Panc1 (cell line): ENCODE data around the gene ABCA8. TPM values are rescaled to one million over a fixed set of nuclear protein-coding genes. Genes with fewer than 3 reads are reported as not detected.
"Not testable (repeated sequence)": the region's sequence is repeated elsewhere in the genome, so short reads cannot be mapped to it uniquely, and the experiment has no call there.

Source experiments
- ATAC-seq: fragments of 200-7000 bp; cut with Tn5 transposase; 2 replicates; pipeline ENCODE4 v1.9.1; 2020; ENCODE audit warnings: mild to moderate bottlenecking, moderate library complexity
- Bru-seq: library from RNA; stranded (reverse); fragments of 400-500 nt; gene quantifications from one replicate; lab custom pipeline; 2021; lab: Mats Ljungman, UMichigan
- BruChase-seq, 2 experiments: library from RNA; stranded (reverse); fragments of 400-500 nt; gene quantifications; one replicate each; lab custom pipeline; 2021; lab: Mats Ljungman, UMichigan
- BruUV-seq: library from RNA; stranded (reverse); fragments of 400-500 nt; replicated peaks from 2 replicates; lab custom pipeline; 2021; lab: Mats Ljungman, UMichigan
- CTCF ChIA-PET: fragments of 300-600 bp; sonication (Branson Sonifier 250); formaldehyde crosslinking; loops from one replicate; lab custom pipeline; 2022; ENCODE audit warnings: antibody characterized with exemption; lab: Charles Lee
- POLR2A ChIA-PET: fragments of 300-600 bp; sonication (Branson Sonifier 250); formaldehyde crosslinking; loops from one replicate; lab custom pipeline; 2022; ENCODE audit warnings: antibody characterized with exemption; lab: Charles Lee
- DNase-seq: peaks from one replicate; pipeline ENCODE4 v3.0.0-alpha.2; 2010; ENCODE audit warnings: low read depth, low spot score
- H3K27ac ChIP-seq: 2 replicates; pipeline ENCODE4 v1.5.1; 2011; ENCODE audit warnings: mild to moderate bottlenecking, low read length, inconsistent platforms
- H3K27me3 ChIP-seq: fragments of 200-500 bp; sonication (Bioruptor generic); 2 replicates; pipeline ENCODE4 v1.6.0; 2014; ENCODE audit warnings: low read length, inconsistent platforms; ENCODE audit not compliant: control insufficient read depth, insufficient read depth
- H3K36me3 ChIP-seq: fragments of 200-500 bp; sonication (Bioruptor generic); 2 replicates; pipeline ENCODE4 v1.5.1; 2014; ENCODE audit warnings: inconsistent platforms, mild to moderate bottlenecking, low read length, moderate library complexity; ENCODE audit not compliant: control insufficient read depth, insufficient read depth
- H3K4me1 ChIP-seq: 2 replicates; pipeline ENCODE4 v1.5.1; 2011; ENCODE audit warnings: inconsistent platforms, mild to moderate bottlenecking, low read length, moderate library complexity; ENCODE audit not compliant: control insufficient read depth, insufficient read depth
- H3K4me3 ChIP-seq, 2 experiments: 2 replicates each; pipeline ENCODE4 v1.5.1; 2011 to 2012; ENCODE audit warnings: low read depth in 2 of 2, low read length in 2 of 2, mild to moderate bottlenecking in 2 of 2, inconsistent platforms in 1 of 2, moderate library complexity in 1 of 2
- H3K9me3 ChIP-seq: fragments of 200-500 bp; sonication (Bioruptor generic); 2 replicates; pipeline ENCODE4 v1.5.1; 2014; ENCODE audit warnings: low read depth, mild to moderate bottlenecking, inconsistent platforms, low read length, moderate library complexity; ENCODE audit not compliant: control insufficient read depth, insufficient read depth
- CTCF ChIP-seq: fragments of 450-650 bp; IDR thresholded peaks from 2 replicates; pipeline ENCODE4 v1.5.1; 2017; ENCODE audit warnings: mild to moderate bottlenecking
- POLR2AphosphoS5 ChIP-seq: IDR thresholded peaks from 2 replicates; pipeline ENCODE4 v1.6.1; 2012; ENCODE audit warnings: mild to moderate bottlenecking, low read depth, low read length, moderate library complexity
- SIN3A ChIP-seq: IDR thresholded peaks from 2 replicates; pipeline ENCODE4 v1.6.1; 2012; ENCODE audit warnings: low read depth, mild to moderate bottlenecking, low read length, moderate library complexity, borderline replicate concordance; ENCODE audit not compliant: insufficient read depth
- TCF7L2 ChIP-seq: IDR thresholded peaks from 2 replicates; pipeline ENCODE4 v1.6.1; 2011; ENCODE audit warnings: mild to moderate bottlenecking, low read depth, low read length, inconsistent platforms
- in situ Hi-C: cut with HindIII; loops from 2 replicates; pipeline ENCODE4 v1.10.0; 2016; ENCODE audit warnings: low sequenced_read_pairs, low pct_unique_long_range_greater_than_20kb
- intact Hi-C: fragments of 100-400 bp; cut with micrococcal nuclease; formaldehyde crosslinking; loops from one replicate; pipeline ENCODE4 v1.10.0; 2022; ENCODE audit not compliant: unreplicated experiment
- long read RNA-seq: library from polyadenylated mRNA; unstranded; transcript quantifications from one replicate; pipeline ENCODE4 v2.0.0, GENCODE V29; 2021; ENCODE audit not compliant: unreplicated experiment
- polyA plus RNA-seq: library from polyadenylated mRNA; unstranded; fragments of >200 nt; gene quantifications from one replicate; pipeline ENCODE4 v1.2.1, GENCODE V29; 2012; ENCODE audit warnings: missing spikeins; ENCODE audit not compliant: insufficient read length
- total RNA-seq: library from RNA; stranded (reverse); gene quantifications from one replicate; pipeline ENCODE4 v1.2.1, GENCODE V29; 2021; ENCODE audit not compliant: unreplicated experiment
- TF ChIP-seq, protein P1 (sequence below), 2 experiments: IDR thresholded peaks; 2 replicates each; pipeline ENCODE4 v1.6.1; 2011 to 2012; ENCODE audit warnings: low read depth in 2 of 2, control low read depth in 1 of 2, low read length in 1 of 2, mild to moderate bottlenecking in 1 of 2, moderate library complexity in 1 of 2; ENCODE audit not compliant: insufficient read depth in 1 of 2

ABCA8 gene, protein sequence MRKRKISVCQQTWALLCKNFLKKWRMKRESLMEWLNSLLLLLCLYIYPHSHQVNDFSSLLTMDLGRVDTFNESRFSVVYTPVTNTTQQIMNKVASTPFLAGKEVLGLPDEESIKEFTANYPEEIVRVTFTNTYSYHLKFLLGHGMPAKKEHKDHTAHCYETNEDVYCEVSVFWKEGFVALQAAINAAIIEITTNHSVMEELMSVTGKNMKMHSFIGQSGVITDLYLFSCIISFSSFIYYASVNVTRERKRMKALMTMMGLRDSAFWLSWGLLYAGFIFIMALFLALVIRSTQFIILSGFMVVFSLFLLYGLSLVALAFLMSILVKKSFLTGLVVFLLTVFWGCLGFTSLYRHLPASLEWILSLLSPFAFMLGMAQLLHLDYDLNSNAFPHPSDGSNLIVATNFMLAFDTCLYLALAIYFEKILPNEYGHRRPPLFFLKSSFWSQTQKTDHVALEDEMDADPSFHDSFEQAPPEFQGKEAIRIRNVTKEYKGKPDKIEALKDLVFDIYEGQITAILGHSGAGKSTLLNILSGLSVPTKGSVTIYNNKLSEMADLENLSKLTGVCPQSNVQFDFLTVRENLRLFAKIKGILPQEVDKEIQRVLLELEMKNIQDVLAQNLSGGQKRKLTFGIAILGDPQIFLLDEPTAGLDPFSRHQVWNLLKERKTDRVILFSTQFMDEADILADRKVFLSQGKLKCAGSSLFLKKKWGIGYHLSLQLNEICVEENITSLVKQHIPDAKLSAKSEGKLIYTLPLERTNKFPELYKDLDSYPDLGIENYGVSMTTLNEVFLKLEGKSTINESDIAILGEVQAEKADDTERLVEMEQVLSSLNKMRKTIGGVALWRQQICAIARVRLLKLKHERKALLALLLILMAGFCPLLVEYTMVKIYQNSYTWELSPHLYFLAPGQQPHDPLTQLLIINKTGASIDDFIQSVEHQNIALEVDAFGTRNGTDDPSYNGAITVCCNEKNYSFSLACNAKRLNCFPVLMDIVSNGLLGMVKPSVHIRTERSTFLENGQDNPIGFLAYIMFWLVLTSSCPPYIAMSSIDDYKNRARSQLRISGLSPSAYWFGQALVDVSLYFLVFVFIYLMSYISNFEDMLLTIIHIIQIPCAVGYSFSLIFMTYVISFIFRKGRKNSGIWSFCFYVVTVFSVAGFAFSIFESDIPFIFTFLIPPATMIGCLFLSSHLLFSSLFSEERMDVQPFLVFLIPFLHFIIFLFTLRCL (N-terminal part only)
- total RNA-seq, result 0.23 TPM
- not detected for polyA plus RNA-seq
- percentile 3 among the genes with signal in this experiment for Bru-seq, nascent RNA
- not detected for BruChase-seq, experiment 1, labeled RNA remaining after a 2-hour chase
- BruChase-seq, experiment 2, labeled RNA remaining after a 6-hour chase, result percentile 1 among the genes with signal in this experiment
- long read RNA-seq, result 0 reads

DNA sequence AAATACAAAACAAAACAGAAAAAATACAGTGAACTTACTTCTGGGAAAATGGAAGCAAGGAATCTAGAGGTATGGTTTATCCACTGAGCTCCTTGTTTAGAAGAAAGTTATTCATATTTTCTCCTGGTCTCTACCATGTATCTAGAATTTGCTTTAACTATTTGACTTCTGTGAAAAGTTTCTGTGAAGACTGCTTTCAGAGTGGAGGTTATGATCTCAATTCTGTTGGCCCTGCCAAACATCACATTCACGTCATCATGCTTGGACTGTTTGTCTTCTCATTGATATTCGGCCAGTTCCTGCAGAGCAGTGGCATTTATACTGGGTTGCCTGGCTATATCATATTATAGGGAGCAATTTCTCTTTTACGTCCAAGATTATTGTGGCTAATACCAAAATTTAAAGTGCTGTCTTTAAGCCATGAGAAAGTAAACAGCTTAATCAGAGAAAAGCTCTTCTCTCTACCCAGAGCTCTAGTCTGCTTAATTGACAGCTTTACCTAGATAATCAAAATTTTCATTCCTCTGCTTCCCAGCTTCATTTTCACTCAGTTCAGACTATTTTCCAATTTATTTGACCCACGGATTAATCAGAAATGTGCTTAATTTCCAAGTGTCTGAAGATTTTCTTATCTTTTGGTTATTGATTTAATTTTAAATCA is at the start of gene ABCA8:
TSS of gene ABCA8 (minus strand) at position 212 of the 661 bp plus-strand sequence. CDS start 13,358 bp downstream, outside the sequence.
- ChIA-PET CTCF (interaction anchor here (0.6 kb wide), 1 partner anchor 20 kb away, joined by 3 read pairs; no protein-coding TSS in a partner anchor), POLR2A (no interaction called here)
- DNase-seq (no peak), ATAC-seq (no peak)
- Histone ChIP-seq H3K27me3 (no peaks in the 10 kb centered on the region), H3K27ac (no peak within 1 kb of the TSS), H3K4me1 (no peaks in the 10 kb centered on the region), H3K4me3 (no peak within 1 kb of the TSS), H3K9me3 (no peaks in the 10 kb centered on the region), H3K36me3 (no peaks in the 10 kb centered on the region)
- no peak for TF ChIP-seq CTCF
- TF ChIP-seq, protein P1, sequence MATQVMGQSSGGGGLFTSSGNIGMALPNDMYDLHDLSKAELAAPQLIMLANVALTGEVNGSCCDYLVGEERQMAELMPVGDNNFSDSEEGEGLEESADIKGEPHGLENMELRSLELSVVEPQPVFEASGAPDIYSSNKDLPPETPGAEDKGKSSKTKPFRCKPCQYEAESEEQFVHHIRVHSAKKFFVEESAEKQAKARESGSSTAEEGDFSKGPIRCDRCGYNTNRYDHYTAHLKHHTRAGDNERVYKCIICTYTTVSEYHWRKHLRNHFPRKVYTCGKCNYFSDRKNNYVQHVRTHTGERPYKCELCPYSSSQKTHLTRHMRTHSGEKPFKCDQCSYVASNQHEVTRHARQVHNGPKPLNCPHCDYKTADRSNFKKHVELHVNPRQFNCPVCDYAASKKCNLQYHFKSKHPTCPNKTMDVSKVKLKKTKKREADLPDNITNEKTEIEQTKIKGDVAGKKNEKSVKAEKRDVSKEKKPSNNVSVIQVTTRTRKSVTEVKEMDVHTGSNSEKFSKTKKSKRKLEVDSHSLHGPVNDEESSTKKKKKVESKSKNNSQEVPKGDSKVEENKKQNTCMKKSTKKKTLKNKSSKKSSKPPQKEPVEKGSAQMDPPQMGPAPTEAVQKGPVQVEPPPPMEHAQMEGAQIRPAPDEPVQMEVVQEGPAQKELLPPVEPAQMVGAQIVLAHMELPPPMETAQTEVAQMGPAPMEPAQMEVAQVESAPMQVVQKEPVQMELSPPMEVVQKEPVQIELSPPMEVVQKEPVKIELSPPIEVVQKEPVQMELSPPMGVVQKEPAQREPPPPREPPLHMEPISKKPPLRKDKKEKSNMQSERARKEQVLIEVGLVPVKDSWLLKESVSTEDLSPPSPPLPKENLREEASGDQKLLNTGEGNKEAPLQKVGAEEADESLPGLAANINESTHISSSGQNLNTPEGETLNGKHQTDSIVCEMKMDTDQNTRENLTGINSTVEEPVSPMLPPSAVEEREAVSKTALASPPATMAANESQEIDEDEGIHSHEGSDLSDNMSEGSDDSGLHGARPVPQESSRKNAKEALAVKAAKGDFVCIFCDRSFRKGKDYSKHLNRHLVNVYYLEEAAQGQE (IDR thresholded peaks at IDR 0.05; ENCODE audit: insufficient read depth in 1 of 2, low read depth in 2 of 2, low read length in 1 of 2), result no peak
- no peak for TF ChIP-seq TCF7L2
- no peak for TF ChIP-seq POLR2AphosphoS5
- TF ChIP-seq SIN3A, result no peak
- intact Hi-C loops (no loop called here), in situ Hi-C loops (no loop called here)
- no TSS peak for BruUV-seq

GRCh38 chr17:69004759-69005158 is 49.6 kb upstream of the ABCA8 start:
- H3K27ac ChIP-seq, H3K4me1 ChIP-seq, H3K27me3 ChIP-seq, H3K4me3 ChIP-seq, H3K36me3 ChIP-seq, CTCF ChIA-PET, H3K9me3 ChIP-seq, DNase-seq, ATAC-seq, in situ Hi-C loops, intact Hi-C loops, BruUV-seq, POLR2A ChIA-PET: not testable (repeated sequence)

GRCh38 chr17:68999743-69000142 is 44.6 kb upstream of the ABCA8 start:
- intact Hi-C loops, ATAC-seq, H3K4me3 ChIP-seq, CTCF ChIA-PET, DNase-seq, in situ Hi-C loops, H3K36me3 ChIP-seq, H3K27ac ChIP-seq, POLR2A ChIA-PET, H3K9me3 ChIP-seq, H3K27me3 ChIP-seq, BruUV-seq, H3K4me1 ChIP-seq: not testable (repeated sequence)
